ENCODE results near the gene CKS1B. TPM values are rescaled to one million over a fixed set of nuclear protein-coding genes. Genes with fewer than 3 reads are reported as not detected.

Gene CKS1B
- total RNA-seq, 1 donor from 2014 or later, result 28.5 TPM

- DNase-seq (no peak), ATAC-seq (no peak)
- H3K9me3 ChIP-seq, result no peaks in the 10 kb centered on the region
- H3K27ac ChIP-seq, result no peak overlapping the region
- H3K4me3 ChIP-seq, result no peak overlapping the region
- intact Hi-C loops (cut with DNase I), result no loop called here
- TF ChIP-seq CTCF (IDR thresholded peaks at IDR 0.05), result no peak
- no peaks in the 10 kb centered on the region for H3K27me3 ChIP-seq (ENCODE audit: low read depth)
- peaks cover 45% of the 10 kb centered on the region for H3K4me1 ChIP-seq
- H3K36me3 ChIP-seq, result peaks cover 37% of the 10 kb centered on the region
These were observed 15.1 kb upstream of the CKS1B start for GRCh38 chr1:154959426-154959780.

- no peak for ATAC-seq
- no peaks in the 10 kb centered on the region for H3K27me3 ChIP-seq (ENCODE audit: low read depth)
- intact Hi-C loops (cut with DNase I), result no loop called here
- peaks cover 49% of the 10 kb centered on the region for H3K36me3 ChIP-seq
- no peak for DNase-seq
- H3K27ac ChIP-seq, result peak overlapping the region; percentile 98
- TF ChIP-seq CTCF (IDR thresholded peaks at IDR 0.05), result no peak
- no peaks in the 10 kb centered on the region for H3K9me3 ChIP-seq
- H3K4me3 ChIP-seq, result peak overlapping the region; percentile 88
- peaks cover 34% of the 10 kb centered on the region for H3K4me1 ChIP-seq
These were observed 13.9 kb upstream of the CKS1B start for GRCh38 chr1:154960446-154961136.

- H3K4me3 ChIP-seq, result peak within 1 kb of the TSS; percentile 88
- DNase-seq (peak; percentile 88), ATAC-seq (peak; percentile 91 to 94)
- H3K27ac ChIP-seq, result peak within 1 kb of the TSS; percentile 98
- H3K27me3 ChIP-seq (ENCODE audit: low read depth), result no peaks in the 10 kb centered on the region
- H3K9me3 ChIP-seq, result no peaks in the 10 kb centered on the region
- H3K36me3 ChIP-seq, result peaks cover 58% of the 10 kb centered on the region
- peaks cover 32% of the 10 kb centered on the region for H3K4me1 ChIP-seq
- intact Hi-C loops (cut with DNase I), result no loop called here
- TF ChIP-seq CTCF (IDR thresholded peaks at IDR 0.05), result peak; percentile 54
These were observed 13.0 kb upstream of the CKS1B start, which contains the start of gene PYGO2 for GRCh38 chr1:154961207-154962155. TSS of gene PYGO2 (minus strand) at chr1:154961782. CDS start at chr1:154961576, 206 bp downstream.

- Histone ChIP-seq H3K36me3 (peaks cover 66% of the 10 kb centered on the region), H3K4me1 (peaks cover 31% of the 10 kb centered on the region), H3K27me3 (ENCODE audit: low read depth) (no peaks in the 10 kb centered on the region), H3K27ac (peak overlapping the region; percentile 98), H3K9me3 (no peaks in the 10 kb centered on the region), H3K4me3 (peak overlapping the region; percentile 88)
- peak; percentile 65 for DNase-seq
- peak in 1 of 2 donors; percentile 33 for ATAC-seq
- no peak for TF ChIP-seq CTCF (IDR thresholded peaks at IDR 0.05)
- intact Hi-C loops (cut with DNase I), result no loop called here
These were observed 12.2 kb upstream of the CKS1B start for GRCh38 chr1:154962156-154962749.

GRCh38 chr1:154962795-154963330 is 11.6 kb upstream of the CKS1B start:
- intact Hi-C loops (cut with DNase I), result no loop called here
- Histone ChIP-seq H3K4me1 (peaks cover 37% of the 10 kb centered on the region), H3K4me3 (peak overlapping the region; percentile 88), H3K9me3 (no peaks in the 10 kb centered on the region), H3K36me3 (peaks cover 72% of the 10 kb centered on the region), H3K27ac (peak overlapping the region; percentile 98), H3K27me3 (ENCODE audit: low read depth) (no peaks in the 10 kb centered on the region)
- ATAC-seq (no peak), DNase-seq (peak; percentile 38)
- no peak for TF ChIP-seq CTCF (IDR thresholded peaks at IDR 0.05)
